Fibroblast of the aortic adventitia (primary cell): ENCODE data around the gene HES3. TPM values are rescaled to one million over a fixed set of nuclear protein-coding genes. Genes with fewer than 3 reads are reported as not detected.
"Not testable (repeated sequence)": the region's sequence is repeated elsewhere in the genome, so short reads cannot be mapped to it uniquely, and the experiment has no call there.

ENCODE experiments used
- DNase-seq: peaks from one replicate; pipeline ENCODE4 v3.0.0-alpha.2; 2010; ENCODE audit warnings: low read depth
- H3K4me3 ChIP-seq: 2 replicates; pipeline ENCODE4 v1.5.1; 2011; ENCODE audit warnings: low read depth, mild to moderate bottlenecking, control low read depth, low read length, moderate library complexity
- CTCF ChIP-seq: IDR thresholded peaks from 2 replicates; pipeline ENCODE4 v1.5.1; 2011; ENCODE audit warnings: mild to moderate bottlenecking, low read length, control low read depth, inconsistent platforms; ENCODE audit not compliant: insufficient read depth
- total RNA-seq: library from RNA; depleted of rRNA; stranded (reverse); fragments of >200 nt; gene quantifications from 2 replicates; pipeline ENCODE4 v1.2.3, GENCODE V29; 2012; ENCODE audit warnings: low replicate concordance

The HES3 gene
- total RNA-seq, 1 donor = not detected

- TF ChIP-seq CTCF = peak; percentile 26
- DNase-seq = no peak
- no peak overlapping the region for H3K4me3 ChIP-seq
Measured at GRCh38 chr1:6209661-6210580, 34.1 kb upstream of the HES3 start.

- TF ChIP-seq CTCF = no peak
- no peak for DNase-seq
- no peak overlapping the region for H3K4me3 ChIP-seq
Measured at GRCh38 chr1:6210591-6211355, 33.2 kb upstream of the HES3 start.

GRCh38 chr1:6211731-6212130 is 32.2 kb upstream of the HES3 start:
- no peak for TF ChIP-seq CTCF
- no peak overlapping the region for H3K4me3 ChIP-seq
- no peak for DNase-seq

- no peak overlapping the region for H3K4me3 ChIP-seq
- no peak for DNase-seq
- TF ChIP-seq CTCF = no peak
Measured at GRCh38 chr1:6212193-6212959, 31.6 kb upstream of the HES3 start.

GRCh38 chr1:6218375-6219164 is 25.4 kb upstream of the HES3 start:
- no peak for TF ChIP-seq CTCF
- H3K4me3 ChIP-seq = no peak overlapping the region
- DNase-seq = no peak

GRCh38 chr1:6219641-6220040 is 24.3 kb upstream of the HES3 start:
- DNase-seq, H3K4me3 ChIP-seq: not testable (repeated sequence)
